IMR-90 (cell line): Measurements from ENCODE around the gene HEBP1. TPM values are rescaled to one million over a fixed set of nuclear protein-coding genes. Genes with fewer than 3 reads are reported as not detected.

ENCODE experiments used
- ATAC-seq: fragments of 200-7000 bp; cut with Tn5 transposase; 2 replicates; pipeline ENCODE4 v1.9.1; 2020; ENCODE audit warnings: low read depth, mild to moderate bottlenecking, moderate library complexity
- BruUV-seq: library from RNA; stranded (reverse); fragments of 400-500 nt; replicated peaks from 2 replicates; lab custom pipeline; 2021; lab: Mats Ljungman, UMichigan
- CTCF ChIA-PET: fragments of 300-600 bp; formaldehyde crosslinking; extraction: SDS; loops from one replicate; lab custom pipeline; 2021; ENCODE audit warnings: antibody characterized with exemption; lab: Yijun Ruan, JAX
- POLR2A ChIA-PET: fragments of 300-600 bp; sonication (Branson Sonifier 250); formaldehyde crosslinking; loops from one replicate; lab custom pipeline; 2022; ENCODE audit warnings: antibody characterized with exemption; ENCODE audit not compliant: unreplicated experiment; lab: Charles Lee
- DNase-seq: peaks from one replicate; pipeline ENCODE4 v3.0.0; 2013
- H2AFZ ChIP-seq: replicated peaks from 2 replicates; pipeline ENCODE3; 2013; ENCODE audit warnings: low read length, mild to moderate bottlenecking; ENCODE audit not compliant: poor library complexity
- H2AK5ac ChIP-seq: 2 replicates; pipeline ENCODE4 v1.6.1; 2013; ENCODE audit warnings: low read depth, low read length, inconsistent platforms
- H2AK9ac ChIP-seq: replicated peaks from 2 replicates; pipeline ENCODE3; 2013; ENCODE audit warnings: mild to moderate bottlenecking, low read depth, low read length, moderate library complexity; ENCODE audit not compliant: poor library complexity
- H2BK120ac ChIP-seq: 2 replicates; pipeline ENCODE4 v1.6.1; 2013; ENCODE audit warnings: low read depth, low read length, inconsistent platforms
- H2BK15ac ChIP-seq: 3 replicates; pipeline ENCODE4 v1.6.1; 2013; ENCODE audit warnings: low read depth, low read length, inconsistent platforms
- H2BK20ac ChIP-seq: 2 replicates; pipeline ENCODE4 v1.6.1; 2013; ENCODE audit warnings: low read depth, mild to moderate bottlenecking, inconsistent platforms, low read length, moderate library complexity
- H2BK5ac ChIP-seq: 2 replicates; pipeline ENCODE4 v1.6.1; 2013; ENCODE audit warnings: mild to moderate bottlenecking, low read depth, low read length, inconsistent platforms; ENCODE audit not compliant: poor library complexity, severe bottlenecking
- H3K14ac ChIP-seq: replicated peaks from 2 replicates; pipeline ENCODE4 v1.6.1; 2013; ENCODE audit warnings: low read depth, low read length, inconsistent platforms
- H3K18ac ChIP-seq: 2 replicates; pipeline ENCODE4 v1.6.1; 2013; ENCODE audit warnings: low read depth, low read length, control low read depth
- H3K23ac ChIP-seq: 2 replicates; pipeline ENCODE4 v1.6.1; 2013; ENCODE audit warnings: low read depth, low read length, inconsistent platforms
- H3K27ac ChIP-seq: 2 replicates; pipeline ENCODE4 v1.5.1; 2013; ENCODE audit warnings: mild to moderate bottlenecking, control low read depth, low read length; ENCODE audit not compliant: insufficient read depth
- H3K27me3 ChIP-seq: 2 replicates; pipeline ENCODE4 v1.6.1; 2013; ENCODE audit warnings: low read length; ENCODE audit not compliant: control insufficient read depth, insufficient read depth
- H3K36me3 ChIP-seq: 2 replicates; pipeline ENCODE4 v1.6.1; 2013; ENCODE audit warnings: low read length, mixed read lengths; ENCODE audit not compliant: control insufficient read depth, insufficient read depth
- H3K4ac ChIP-seq: 2 replicates; pipeline ENCODE4 v1.6.1; 2013; ENCODE audit warnings: low read depth, low read length, inconsistent platforms
- H3K4me1 ChIP-seq: 2 replicates; pipeline ENCODE4 v1.6.1; 2013; ENCODE audit warnings: low read length, mixed read lengths; ENCODE audit not compliant: control insufficient read depth, insufficient read depth
- H3K4me2 ChIP-seq: 2 replicates; pipeline ENCODE4 v1.6.1; 2013; ENCODE audit warnings: low read depth, mild to moderate bottlenecking, control low read depth, low read length, moderate library complexity
- H3K4me3 ChIP-seq: 2 replicates; pipeline ENCODE4 v1.5.1; 2013; ENCODE audit warnings: low read depth, mild to moderate bottlenecking, control low read depth, low read length, moderate library complexity; ENCODE audit not compliant: insufficient read depth
- H3K56ac ChIP-seq: 2 replicates; pipeline ENCODE4 v1.6.1; 2013; ENCODE audit warnings: low read length, inconsistent platforms; ENCODE audit not compliant: insufficient read depth; ENCODE audit errors: extremely low read depth
- H3K79me1 ChIP-seq, 2 experiments: 2 replicates each; pipeline ENCODE4 v1.6.1; 2013; ENCODE audit warnings: low read length in 2 of 2, inconsistent platforms in 1 of 2, low read depth in 1 of 2
- H3K9ac ChIP-seq: 2 replicates; pipeline ENCODE4 v1.6.1; 2013; ENCODE audit warnings: low read depth, low read length, control low read depth
- H3K9me1 ChIP-seq: 2 replicates; pipeline ENCODE4 v1.6.1; 2013; ENCODE audit warnings: low read length, inconsistent platforms; ENCODE audit not compliant: insufficient read depth
- H3K9me3 ChIP-seq: 2 replicates; pipeline ENCODE4 v1.6.1; 2013; ENCODE audit warnings: low read length; ENCODE audit not compliant: control insufficient read depth, insufficient read depth
- H4K20me1 ChIP-seq: 2 replicates; pipeline ENCODE4 v1.6.1; 2013; ENCODE audit warnings: low read length, inconsistent platforms; ENCODE audit not compliant: insufficient read depth
- H4K5ac ChIP-seq: 2 replicates; pipeline ENCODE4 v1.6.1; 2013; ENCODE audit warnings: mild to moderate bottlenecking, low read depth, low read length, control low read depth
- H4K8ac ChIP-seq, 2 experiments: 2 replicates each; pipeline ENCODE4 v1.6.1; 2013; ENCODE audit warnings: low read depth in 2 of 2, low read length in 2 of 2, control low read depth in 1 of 2, inconsistent platforms in 1 of 2
- H4K91ac ChIP-seq: 2 replicates; pipeline ENCODE4 v1.6.1; 2013; ENCODE audit warnings: low read depth, low read length, inconsistent platforms; ENCODE audit not compliant: insufficient read depth
- ELK1 ChIP-seq: fragments of 150-350 bp; IDR thresholded peaks from 2 replicates; pipeline ENCODE4 v1.6.1; 2016; ENCODE audit warnings: low read depth, mild to moderate bottlenecking, low read length, moderate library complexity, borderline replicate concordance
- MXI1 ChIP-seq: IDR thresholded peaks from 2 replicates; pipeline ENCODE4 v1.6.1; 2012; ENCODE audit warnings: low read depth, mild to moderate bottlenecking, low read length, moderate library complexity, borderline replicate concordance
- NFE2L2 ChIP-seq: fragments of 150-350 bp; IDR thresholded peaks from 2 replicates; pipeline ENCODE4 v1.6.1; 2016; ENCODE audit warnings: low read depth, mild to moderate bottlenecking, low read length
- POLR2A ChIP-seq: IDR thresholded peaks from 2 replicates; pipeline ENCODE4 v1.6.1; 2012; ENCODE audit warnings: mild to moderate bottlenecking, low read depth, low read length
- USF2 ChIP-seq: fragments of 150-350 bp; IDR thresholded peaks from 2 replicates; pipeline ENCODE4 v1.6.1; 2017; ENCODE audit warnings: mild to moderate bottlenecking, antibody characterized with exemption, low read length, low read depth
- WGBS, 2 experiments: methylation state at CpG; one replicate each; pipeline versions ENCODE4 v1.1.5 to v1.1.7; 2013; ENCODE audit warnings: missing lambda C conversion rate in 2 of 2; ENCODE audit not compliant: insufficient read length in 1 of 2; ENCODE audit errors: extremely low coverage in 2 of 2; 5-methylcytosine and 5-hydroxymethylcytosine counted together
- dilution Hi-C: fragments of 300-500 bp; cut with HindIII; formaldehyde crosslinking; loops from one replicate; pipeline ENCODE4 v1.14.3; 2018; ENCODE audit warnings: low sequenced_read_pairs; ENCODE audit not compliant: unreplicated experiment
- in situ Hi-C: fragments of 300-500 bp; cut with MboI; formaldehyde crosslinking; loops from 3 replicates; pipeline ENCODE4 v1.14.3; 2019; ENCODE audit warnings: low sequenced_read_pairs, inconsistent platforms, mixed read lengths
- intact Hi-C: fragments of 100-400 bp; cut with micrococcal nuclease; formaldehyde crosslinking; loops from 2 replicates; pipeline ENCODE4 v1.10.0; 2022
- polyA plus RNA-seq, 3 experiments: library from polyadenylated mRNA; depleted of rRNA; stranded (reverse); fragments of >200 nt; gene quantifications; 2 replicates each; pipeline ENCODE4 v1.2.3, GENCODE V29; 2012; ENCODE audit warnings: low replicate concordance in 1 of 3
- total RNA-seq: library from RNA; depleted of rRNA; stranded (reverse); fragments of >200 nt; gene quantifications from 2 replicates; pipeline ENCODE4 v1.2.3, GENCODE V29; 2012

Gene HEBP1
- total and polyA plus RNA-seq, 2 of the 4 experiments (the other 2 are of a cell fraction): 18.8 to 49.2 TPM

- no TSS peak for BruUV-seq
- Histone ChIP-seq H3K23ac (no peak overlapping the region), H2BK5ac (no peak overlapping the region), H2BK20ac (no peak overlapping the region), H3K9me1 (0 out of 2 replicates have a peak, but pooled peaks cover 6% of the 10 kb centered on the region), H3K4me2 (no peak overlapping the region), H3K36me3 (peaks cover 2% of the 10 kb centered on the region), H3K4me1 (no peaks in the 10 kb centered on the region), H4K20me1 (no peaks in the 10 kb centered on the region), H2BK120ac (no peak overlapping the region), H2AK5ac (no peak overlapping the region), H3K4ac (no peak overlapping the region), H2AK9ac (no peak overlapping the region), H3K14ac (no peak overlapping the region), H3K18ac (no peak overlapping the region), H2AFZ (no peak overlapping the region), H3K27me3 (no peaks in the 10 kb centered on the region), H3K27ac (no peak overlapping the region), H3K4me3 (no peak overlapping the region), H2BK15ac (no peak overlapping the region), H4K8ac (no peak overlapping the region), H3K9me3 (no peaks in the 10 kb centered on the region), H4K5ac (no peak overlapping the region), H3K9ac (no peak overlapping the region), H3K79me1 (no peaks in the 10 kb centered on the region), H4K91ac (no peak overlapping the region), H3K56ac (no peak overlapping the region)
- WGBS, 2 experiments: no CpG with 5 or more reads among the region's 1 CpG
- dilution Hi-C loops: no loop called here
- intact Hi-C loops: no loop called here
- CTCF ChIA-PET: no interaction called here
- POLR2A ChIA-PET: no interaction called here
- ATAC-seq (no peak), DNase-seq (no peak)
- in situ Hi-C loops: no loop called here
- TF ChIP-seq ELK1 (no peak), MXI1 (no peak), USF2 (no peak), NFE2L2 (no peak), POLR2A (no peak)
Observed at GRCh38 chr12:12951504-12951903, 48.6 kb downstream of the HEBP1 start.
